GM12864 (cell line): Measurements from ENCODE around the gene JAG1.

Experiments
- DNase-seq: peaks from one replicate; pipeline ENCODE4 v3.0.0-alpha.2; 2011; ENCODE audit warnings: low read depth
- H3K4me3 ChIP-seq: 2 replicates; pipeline ENCODE4 v1.5.1; 2011; ENCODE audit warnings: mild to moderate bottlenecking, low read depth, low read length, control low read depth
- TF ChIP-seq, protein P1 (sequence below): IDR thresholded peaks from 2 replicates; pipeline ENCODE4 v1.5.1; 2011; ENCODE audit warnings: low read depth, mild to moderate bottlenecking, moderate library complexity, low read length, control low read depth, inconsistent platforms; ENCODE audit errors: missing control alignments

Gene JAG1

DNA sequence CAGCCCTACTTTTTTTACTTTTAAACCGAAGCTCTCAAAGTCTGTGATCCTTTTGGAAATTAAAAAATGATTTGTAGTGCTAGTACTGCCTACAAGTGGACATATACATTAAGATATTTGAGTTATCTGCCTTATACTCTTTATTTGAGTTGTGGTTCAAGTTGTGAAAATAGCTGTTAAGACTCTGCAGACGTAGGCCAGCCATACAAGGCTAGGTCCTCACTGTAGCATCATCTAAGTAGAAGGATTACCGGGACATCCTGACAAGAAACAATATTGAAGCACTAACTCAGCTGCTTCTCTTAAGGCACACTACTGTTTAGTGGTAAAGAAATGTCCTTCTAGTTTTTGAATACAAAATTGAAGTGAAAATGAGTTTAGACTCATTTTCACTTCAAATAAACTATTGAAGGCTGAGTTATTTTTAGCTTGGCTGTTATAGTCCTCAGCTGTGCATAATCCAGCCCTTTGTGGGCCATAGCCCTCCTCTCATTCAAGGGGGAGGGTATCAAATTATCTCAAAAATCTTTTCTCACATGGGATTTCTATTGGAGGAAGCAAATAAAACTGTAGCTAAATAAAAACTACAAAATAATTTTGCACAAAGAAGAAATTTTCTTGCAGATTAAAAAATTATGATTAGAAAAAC is 68.1 kb downstream of the JAG1 start:
- TF ChIP-seq, protein P1, sequence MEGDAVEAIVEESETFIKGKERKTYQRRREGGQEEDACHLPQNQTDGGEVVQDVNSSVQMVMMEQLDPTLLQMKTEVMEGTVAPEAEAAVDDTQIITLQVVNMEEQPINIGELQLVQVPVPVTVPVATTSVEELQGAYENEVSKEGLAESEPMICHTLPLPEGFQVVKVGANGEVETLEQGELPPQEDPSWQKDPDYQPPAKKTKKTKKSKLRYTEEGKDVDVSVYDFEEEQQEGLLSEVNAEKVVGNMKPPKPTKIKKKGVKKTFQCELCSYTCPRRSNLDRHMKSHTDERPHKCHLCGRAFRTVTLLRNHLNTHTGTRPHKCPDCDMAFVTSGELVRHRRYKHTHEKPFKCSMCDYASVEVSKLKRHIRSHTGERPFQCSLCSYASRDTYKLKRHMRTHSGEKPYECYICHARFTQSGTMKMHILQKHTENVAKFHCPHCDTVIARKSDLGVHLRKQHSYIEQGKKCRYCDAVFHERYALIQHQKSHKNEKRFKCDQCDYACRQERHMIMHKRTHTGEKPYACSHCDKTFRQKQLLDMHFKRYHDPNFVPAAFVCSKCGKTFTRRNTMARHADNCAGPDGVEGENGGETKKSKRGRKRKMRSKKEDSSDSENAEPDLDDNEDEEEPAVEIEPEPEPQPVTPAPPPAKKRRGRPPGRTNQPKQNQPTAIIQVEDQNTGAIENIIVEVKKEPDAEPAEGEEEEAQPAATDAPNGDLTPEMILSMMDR = no peak
- no peak overlapping the region for H3K4me3 ChIP-seq
- no peak for DNase-seq

DNA sequence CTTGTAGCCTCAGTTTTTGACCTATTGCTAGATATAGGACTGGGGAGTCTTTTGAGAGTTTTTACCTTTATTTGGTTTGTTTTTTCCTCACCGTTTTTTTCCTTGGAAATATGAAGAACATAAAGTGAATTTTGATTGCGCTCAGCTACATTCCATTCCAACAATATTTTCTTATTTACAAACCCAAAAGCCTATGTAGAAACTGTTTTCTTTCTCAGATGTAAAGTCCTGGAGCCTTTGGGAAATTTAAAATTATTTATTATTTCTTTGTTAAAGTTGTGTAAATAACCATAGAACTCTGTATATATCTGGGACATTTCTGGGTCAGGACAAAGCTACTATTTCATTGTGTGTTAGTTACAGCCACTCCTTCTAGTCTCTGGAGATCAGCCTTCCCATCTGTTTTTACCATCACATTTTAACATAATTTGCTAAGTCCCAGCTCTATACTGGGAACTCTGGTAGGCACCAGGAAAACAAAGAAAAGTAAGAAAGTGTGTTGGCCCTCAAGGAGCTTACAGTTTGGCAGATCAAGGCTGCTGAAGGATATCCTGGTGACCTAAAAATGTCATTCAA is 68.8 kb downstream of the JAG1 start:
- TF ChIP-seq, protein P1 = no peak
- no peak overlapping the region for H3K4me3 ChIP-seq
- DNase-seq = no peak

DNA sequence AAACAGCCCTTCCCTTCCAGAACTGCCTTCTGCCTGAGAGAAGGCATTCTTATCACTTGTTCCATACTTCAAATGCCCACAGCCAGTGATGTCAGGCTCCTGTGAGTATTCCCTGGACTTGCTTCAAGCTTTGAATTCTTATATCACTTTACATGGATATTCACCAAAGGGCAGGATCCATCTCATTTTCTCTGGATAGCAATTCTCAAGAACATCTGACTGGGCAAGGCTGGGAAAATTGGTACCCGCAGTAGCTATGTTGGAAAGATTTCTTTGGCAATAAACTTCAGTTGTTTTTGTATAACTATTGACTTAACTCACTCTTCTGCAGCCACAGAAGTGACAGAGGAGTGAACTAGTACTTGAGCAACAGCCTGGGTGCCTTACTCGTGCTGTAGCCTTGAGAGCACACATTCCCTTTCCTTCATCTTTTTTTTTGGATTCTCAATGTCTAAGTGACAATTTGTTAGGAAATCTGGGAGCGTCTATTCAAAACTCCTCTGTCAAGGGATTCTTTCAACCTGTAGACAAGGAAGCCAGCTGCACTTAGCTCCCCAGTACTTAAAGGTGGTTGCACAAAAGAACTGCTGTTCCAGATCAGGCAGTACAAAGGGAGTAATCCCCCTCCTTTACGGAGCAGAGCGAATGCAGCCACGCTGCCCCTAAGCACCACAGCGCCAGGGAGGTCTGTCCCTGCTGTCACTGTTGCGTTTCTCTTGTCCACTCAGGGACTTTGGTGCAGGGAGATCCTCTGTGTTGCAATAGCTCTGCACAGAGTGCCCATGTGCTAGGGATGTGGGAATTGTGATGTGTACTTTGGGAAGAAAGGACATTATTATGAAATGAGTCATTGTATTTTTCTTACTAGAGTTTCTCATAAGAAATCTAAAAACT is 69.6 kb downstream of the JAG1 start:
- H3K4me3 ChIP-seq = no peak overlapping the region
- no peak for DNase-seq
- TF ChIP-seq, protein P1 = no peak

DNA sequence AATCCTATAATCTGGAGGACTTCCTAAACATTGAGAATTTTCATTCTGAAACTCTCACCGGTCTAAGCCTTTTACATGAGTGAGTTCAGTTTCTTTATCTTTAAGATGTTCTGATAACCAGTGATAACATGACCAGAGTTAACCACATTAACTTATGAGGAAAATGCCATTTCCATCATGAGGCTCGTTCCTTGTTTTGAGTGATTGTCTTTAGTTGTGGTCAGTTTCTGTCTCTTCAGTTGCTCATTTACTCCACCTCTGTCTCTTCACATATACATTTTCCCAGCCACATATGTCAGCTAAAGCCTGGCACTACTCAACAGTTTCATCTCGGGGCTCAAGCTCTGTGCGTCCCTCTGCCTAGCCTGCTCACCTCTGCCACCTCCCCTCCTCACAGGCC is 70.4 kb downstream of the JAG1 start:
- DNase-seq = no peak
- TF ChIP-seq, protein P1 = no peak
- H3K4me3 ChIP-seq = no peak overlapping the region

DNA sequence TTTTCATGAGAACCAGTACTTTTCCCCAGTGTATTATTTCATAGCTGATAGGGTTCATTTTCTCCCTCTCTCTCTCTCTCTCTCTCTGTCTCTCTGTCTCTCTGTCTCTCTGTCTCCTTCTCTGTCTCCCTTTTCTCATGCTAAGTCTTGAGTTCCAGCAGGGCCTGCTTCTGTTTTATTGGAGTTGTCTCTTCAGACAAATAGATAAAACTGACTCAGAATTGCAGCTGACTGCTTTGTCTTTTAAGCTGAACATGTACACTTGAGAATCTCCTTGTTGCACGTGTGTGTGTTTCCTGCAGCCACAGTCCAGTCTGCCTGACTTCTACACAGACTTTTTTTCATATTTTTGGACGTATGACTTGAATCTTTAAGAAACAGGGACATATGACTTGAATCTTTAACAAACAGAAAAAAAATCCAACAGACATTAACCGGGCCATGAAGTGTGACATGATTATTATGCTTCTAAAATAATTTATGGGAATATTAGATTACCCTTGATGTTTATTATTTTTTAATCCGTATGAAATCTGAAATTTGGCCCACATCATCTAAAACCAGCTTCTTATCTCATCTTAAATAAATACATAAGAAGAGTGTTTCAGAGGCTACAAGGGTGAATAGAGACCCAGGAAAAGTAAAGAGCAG is 71.5 kb downstream of the JAG1 start:
- H3K4me3 ChIP-seq = no peak overlapping the region
- no peak for DNase-seq
- TF ChIP-seq, protein P1 = no peak

DNA sequence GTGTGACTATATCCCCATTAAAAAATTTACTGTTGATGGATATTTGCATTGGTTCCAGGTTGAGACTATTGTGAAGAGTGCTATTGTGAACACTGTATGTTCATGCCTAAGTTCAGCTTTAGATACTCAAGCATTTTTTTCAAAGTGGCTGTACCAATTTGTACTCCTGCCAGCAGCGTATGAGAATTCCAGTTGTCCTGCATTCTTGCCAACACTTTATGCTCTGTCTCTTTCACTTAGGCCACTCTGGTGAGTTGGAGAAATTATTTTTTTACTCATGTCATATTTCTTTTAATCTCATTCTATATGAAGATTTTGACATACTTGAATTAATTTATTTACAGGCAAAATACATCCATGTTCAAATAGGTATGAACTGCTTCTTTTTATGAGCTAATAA is 76.2 kb downstream of the JAG1 start:
- TF ChIP-seq, protein P1 = no peak
- DNase-seq = no peak
- H3K4me3 ChIP-seq = no peak overlapping the region
